Uterus (tissue), 4 donors: ENCODE results near the gene KIAA0753. TPM values are rescaled to one million over a fixed set of nuclear protein-coding genes. Genes with fewer than 3 reads are reported as not detected.

Experiments
- DNase-seq, 2 donors: peaks; one replicate each; pipeline ENCODE4 v3.0.0-alpha.2; 2019 to 2020
- H3K27ac ChIP-seq, 2 donors: fragments of 200-600 bp; sonication (generic); 1 replicate in 1 of 2; 2 replicates in 1 of 2; pipeline ENCODE4 v1.5.1; 2016 to 2018
- H3K27me3 ChIP-seq, 2 donors: fragments of 200-600 bp; sonication (generic); one replicate each; pipeline ENCODE4 v1.5.1; 2018 to 2019; ENCODE audit warnings: control low read depth in 1 of 2
- H3K36me3 ChIP-seq, 2 donors: fragments of 200-600 bp; sonication (generic); one replicate each; pipeline ENCODE4 v1.5.1; 2019; ENCODE audit warnings: control low read depth in 1 of 2
- H3K4me1 ChIP-seq, 2 donors: fragments of 200-600 bp; sonication (generic); one replicate each; pipeline ENCODE4 v1.5.1; 2018 to 2019; ENCODE audit warnings: control low read depth in 1 of 2
- H3K4me3 ChIP-seq, 2 donors: fragments of 200-600 bp; sonication (generic); 1 replicate in 1 of 2; 2 replicates in 1 of 2; pipeline ENCODE4 v1.5.1; 2018 to 2019; ENCODE audit warnings: mild to moderate bottlenecking in 1 of 2
- H3K9me3 ChIP-seq, 2 donors: fragments of 200-600 bp; sonication (generic); one replicate each; pipeline ENCODE4 v1.5.1; 2019; ENCODE audit warnings: control low read depth in 1 of 2
- CTCF ChIP-seq, 4 experiments: fragments of 200-600 bp in 2 of 4; fragments of 450-650 bp in 2 of 4; sonication (generic) in 2 of 4; IDR thresholded peaks; one replicate each; pipeline ENCODE4 v1.5.1; 2016 to 2019; ENCODE audit warnings: antibody characterized with exemption in 4 of 4, mild to moderate bottlenecking in 2 of 4, moderate library complexity in 1 of 4
- POLR2A ChIP-seq, 2 donors: fragments of 450-650 bp; IDR thresholded peaks; one replicate each; pipeline ENCODE4 v1.6.1; 2016; ENCODE audit warnings: antibody characterized with exemption in 2 of 2, mild to moderate bottlenecking in 1 of 2, moderate library complexity in 1 of 2
- intact Hi-C: fragments of 100-400 bp; cut with DNase I; formaldehyde crosslinking; loops from one replicate; pipeline ENCODE4 v1.15.1; 2023; ENCODE audit warnings: low total_unique reads
- total RNA-seq, 4 donors: library from RNA; depleted of rRNA in 3 of 4; stranded (reverse); fragments of >200 nt in 3 of 4; gene quantifications; one replicate each; pipeline versions ENCODE4 v1.1.0 to v1.2.4, GENCODE V29; 2014 to 2023
- donor health status: DM: yes; HTN: yes; CAD: no.

The KIAA0753 gene
- total RNA-seq, 4 donors from 2014 or later: 6.2 to 52.3 (median 28.8) TPM

GRCh38 chr17:6674586-6674985 lies 34.1 kb upstream of the KIAA0753 start:
- H3K4me1 ChIP-seq: no peaks in the 10 kb centered on the region
- no peak for DNase-seq
- intact Hi-C loops: no loop called here
- H3K9me3 ChIP-seq: no peaks in the 10 kb centered on the region
- H3K27me3 ChIP-seq: peaks cover 0 to 4% of the 10 kb centered on the region in 2 donors
- H3K4me3 ChIP-seq: no peak overlapping the region
- no peak overlapping the region for H3K27ac ChIP-seq
- H3K36me3 ChIP-seq: no peaks in the 10 kb centered on the region
- TF ChIP-seq CTCF (IDR thresholded peaks at IDR 0.05): no peak
- TF ChIP-seq POLR2A (IDR thresholded peaks at IDR 0.05): no peak

GRCh38 chr17:6671431-6671830 lies 30.9 kb upstream of the KIAA0753 start:
- Histone ChIP-seq H3K4me3 (no peak overlapping the region), H3K36me3 (no peaks in the 10 kb centered on the region), H3K27me3 (no peaks in the 10 kb centered on the region), H3K27ac (no peak overlapping the region), H3K9me3 (no peaks in the 10 kb centered on the region), H3K4me1 (no peaks in the 10 kb centered on the region)
- no peak for DNase-seq
- intact Hi-C loops: no loop called here
- no peak for TF ChIP-seq POLR2A (IDR thresholded peaks at IDR 0.05)
- TF ChIP-seq CTCF (IDR thresholded peaks at IDR 0.05): no peak

GRCh38 chr17:6670999-6671398 lies 30.5 kb upstream of the KIAA0753 start:
- no peaks in the 10 kb centered on the region for H3K9me3 ChIP-seq
- no peak overlapping the region for H3K27ac ChIP-seq
- H3K4me1 ChIP-seq: no peaks in the 10 kb centered on the region
- H3K27me3 ChIP-seq: no peaks in the 10 kb centered on the region
- H3K36me3 ChIP-seq: no peaks in the 10 kb centered on the region
- no peak for DNase-seq
- TF ChIP-seq POLR2A (IDR thresholded peaks at IDR 0.05): no peak
- TF ChIP-seq CTCF (IDR thresholded peaks at IDR 0.05): no peak
- intact Hi-C loops: no loop called here
- H3K4me3 ChIP-seq: no peak overlapping the region

- DNase-seq: no peak
- no peaks in the 10 kb centered on the region for H3K27me3 ChIP-seq
- intact Hi-C loops: no loop called here
These were observed 30.1 kb upstream of the KIAA0753 start for GRCh38 chr17:6670571-6670970.

More at GRCh38 chr17:6670571-6670970, 30.1 kb upstream of the KIAA0753 start:
- Histone ChIP-seq H3K9me3 (no peaks in the 10 kb centered on the region), H3K36me3 (no peaks in the 10 kb centered on the region), H3K4me3 (no peak overlapping the region), H3K4me1 (no peaks in the 10 kb centered on the region), H3K27ac (no peak overlapping the region)
- TF ChIP-seq POLR2A (IDR thresholded peaks at IDR 0.05) (no peak), CTCF (IDR thresholded peaks at IDR 0.05) (no peak)
